ENCODE measurements around the gene SLF2. TPM values are rescaled to one million over a fixed set of nuclear protein-coding genes. Genes with fewer than 3 reads are reported as not detected.

SLF2 gene
- total RNA-seq, 2 donors from 2014 or later: 47.4 to 52.6 TPM

DNA sequence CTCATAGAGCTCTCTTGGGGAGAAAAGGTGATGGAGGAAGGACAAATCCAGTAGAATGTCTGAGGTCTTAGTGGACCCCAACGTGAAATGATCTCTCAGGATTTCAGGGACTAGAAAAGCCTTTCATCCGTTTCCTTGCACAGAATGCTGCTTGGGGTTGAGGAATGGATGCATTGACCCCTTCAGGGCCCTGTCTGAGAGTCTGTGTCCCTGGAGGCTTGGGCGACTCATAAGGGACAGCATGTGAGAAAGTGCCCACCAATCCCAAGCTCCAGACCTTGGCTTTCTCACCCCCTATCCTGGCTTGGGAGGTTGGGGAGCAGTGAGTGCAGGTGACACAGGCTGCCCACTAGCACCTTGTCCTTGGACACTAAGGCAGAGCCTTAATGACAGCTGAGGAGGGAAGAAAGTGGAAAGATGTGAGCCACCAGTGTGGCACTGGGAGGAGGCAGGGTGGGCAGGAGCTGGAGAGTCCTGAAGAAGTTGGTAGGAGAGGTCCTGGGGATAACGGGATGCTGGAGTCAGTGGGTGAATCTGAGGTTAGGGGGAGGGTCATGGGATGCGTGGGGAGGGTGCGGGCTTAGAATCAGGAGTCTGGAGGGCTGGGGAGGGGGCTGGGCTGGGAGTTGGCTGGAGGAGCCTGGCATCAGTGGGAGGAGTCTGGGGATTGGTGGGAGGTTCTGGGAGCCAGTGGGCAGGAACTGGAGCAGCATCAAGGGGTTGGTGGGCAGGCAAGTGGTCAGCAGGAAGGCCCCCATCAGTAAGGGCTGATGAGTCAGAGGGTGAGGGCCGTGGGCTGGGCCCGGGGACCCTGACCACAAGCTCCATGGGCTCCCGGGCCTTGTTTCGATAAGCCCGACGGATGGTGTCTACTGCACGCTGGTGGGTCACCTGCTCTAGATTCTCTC, 95.4 kb downstream of the SLF2 start:
- ATAC-seq (replicated peaks in 1 of 2): no peak
- H3K4me1 Mint-ChIP-seq (ENCODE audit: low read depth): peaks cover 7% of the 10 kb centered on the region
- peaks cover 2% of the 10 kb centered on the region for H3K27me3 Mint-ChIP-seq (ENCODE audit: low read depth)
- no peaks in the 10 kb centered on the region for H3K36me3 Mint-ChIP-seq (ENCODE audit: insufficient read depth in 2 of 2)
- H3K4me3 Mint-ChIP-seq: no peak overlapping the region
- H3K9me3 Mint-ChIP-seq: no peaks in the 10 kb centered on the region
- no peak overlapping the region for H3K27ac Mint-ChIP-seq
- DNase-seq: no peak

DNA sequence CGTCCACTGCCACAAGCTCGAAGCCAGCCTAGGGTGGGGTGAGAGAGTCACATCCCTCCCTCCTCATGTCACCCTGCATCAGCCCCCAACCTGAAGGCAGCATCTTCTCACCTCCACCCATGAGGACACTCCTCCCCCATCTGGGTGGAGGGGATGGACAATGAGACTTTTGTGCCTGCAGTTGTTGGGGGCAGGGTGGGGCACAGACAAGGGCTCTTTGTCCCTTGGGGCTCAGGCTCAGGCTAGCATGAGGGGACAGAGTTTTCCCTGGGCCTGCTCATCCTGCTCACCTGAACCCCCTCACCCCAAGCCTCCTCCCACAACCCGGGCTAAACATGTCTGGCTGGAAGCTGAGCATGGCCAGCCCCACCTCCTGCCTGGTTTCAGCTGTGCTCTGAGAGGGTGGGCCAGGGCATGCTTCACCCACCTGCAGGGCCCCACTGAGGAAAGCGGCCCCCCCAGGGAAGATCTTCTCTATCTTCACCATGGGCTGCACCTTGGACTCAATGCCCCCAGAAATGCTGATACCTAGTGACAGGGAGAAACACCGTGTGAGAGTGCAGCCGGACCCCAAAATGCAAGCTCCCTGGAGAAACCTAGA, 96.2 kb downstream of the SLF2 start:
- ATAC-seq (replicated peaks in 1 of 2) (no peak), DNase-seq (no peak)
- peaks cover 6% of the 10 kb centered on the region for H3K27me3 Mint-ChIP-seq (ENCODE audit: low read depth)
- H3K4me1 Mint-ChIP-seq (ENCODE audit: low read depth): peaks cover 11% of the 10 kb centered on the region
- no peak overlapping the region for H3K4me3 Mint-ChIP-seq
- no peaks in the 10 kb centered on the region for H3K9me3 Mint-ChIP-seq
- H3K36me3 Mint-ChIP-seq (ENCODE audit: insufficient read depth in 2 of 2): no peaks in the 10 kb centered on the region
- H3K27ac Mint-ChIP-seq: no peak overlapping the region

DNA sequence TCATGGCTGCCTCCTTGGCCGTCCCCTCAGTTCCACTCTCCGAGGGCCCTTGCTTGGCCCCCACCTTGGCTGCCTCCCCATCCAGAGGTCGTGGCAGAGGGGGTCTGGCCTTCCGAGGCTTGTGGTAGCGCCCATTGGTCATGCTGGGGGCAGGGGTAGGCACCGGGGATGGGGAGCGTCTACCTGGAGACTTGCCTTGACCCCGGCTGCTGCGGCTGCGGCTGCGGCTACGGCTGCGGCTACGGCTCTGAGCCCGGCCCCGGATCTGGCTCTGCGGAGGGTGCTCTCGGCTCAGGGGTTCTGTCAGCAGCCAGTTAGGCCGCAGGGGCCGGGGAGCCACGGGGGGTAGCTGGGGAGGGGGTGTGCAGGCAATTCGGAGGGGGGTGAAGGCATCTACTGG, 97.6 kb downstream of the SLF2 start:
- no peaks in the 10 kb centered on the region for H3K9me3 Mint-ChIP-seq
- peaks cover 6% of the 10 kb centered on the region for H3K27me3 Mint-ChIP-seq (ENCODE audit: low read depth)
- ATAC-seq (replicated peaks in 1 of 2): no peak
- H3K4me1 Mint-ChIP-seq (ENCODE audit: low read depth): peaks cover 25% of the 10 kb centered on the region
- DNase-seq: no peak
- no peak overlapping the region for H3K27ac Mint-ChIP-seq
- H3K4me3 Mint-ChIP-seq: no peak overlapping the region
- no peaks in the 10 kb centered on the region for H3K36me3 Mint-ChIP-seq (ENCODE audit: insufficient read depth in 2 of 2)

DNA sequence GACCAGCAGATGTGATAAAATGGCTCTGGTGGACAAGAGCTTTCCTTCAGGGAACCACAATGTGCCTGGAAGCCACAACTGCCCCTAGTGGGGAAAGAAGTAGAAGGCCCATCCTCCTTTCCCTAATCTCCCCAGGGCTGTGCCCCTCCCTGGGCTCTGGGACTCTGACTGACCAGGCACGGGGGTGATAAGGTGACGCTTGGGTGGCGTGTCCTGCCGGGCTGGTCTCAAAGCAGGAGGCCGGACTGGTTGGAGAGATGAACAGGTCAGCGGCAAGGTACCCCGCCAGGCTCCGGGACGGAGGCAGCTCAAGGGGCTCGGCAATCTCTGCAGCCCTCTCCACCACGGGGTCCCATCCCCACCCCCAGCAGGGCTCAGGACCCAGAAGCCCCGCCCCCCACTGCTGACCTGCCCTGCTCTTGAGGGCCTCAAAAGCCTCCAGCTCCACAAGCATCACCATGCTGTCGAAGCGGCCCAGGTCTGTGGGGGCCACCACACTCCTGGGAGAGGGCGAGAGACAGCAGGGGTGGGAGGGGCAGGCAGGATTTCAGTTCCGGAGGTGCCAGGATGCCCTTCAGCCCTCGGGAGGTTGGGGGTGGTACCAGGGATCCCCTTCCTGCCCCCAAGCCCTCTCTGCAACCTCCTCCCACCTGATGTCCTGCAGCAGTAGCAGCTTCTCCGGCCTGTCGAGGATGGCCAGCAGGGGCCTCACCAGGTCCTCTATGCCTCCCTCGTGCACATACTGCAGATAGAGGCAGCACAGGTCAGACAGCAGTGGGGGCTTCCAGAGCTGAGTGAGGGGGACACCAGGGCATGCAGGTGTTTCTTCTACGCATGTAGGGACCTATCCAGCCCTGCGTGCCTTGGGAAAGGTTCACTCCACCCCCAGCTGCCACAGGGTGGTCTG, 99.0 kb downstream of the SLF2 start:
- no peak for ATAC-seq (replicated peaks in 1 of 2)
- H3K27me3 Mint-ChIP-seq (ENCODE audit: low read depth): peaks cover 16% of the 10 kb centered on the region
- DNase-seq: no peak
- no peak overlapping the region for H3K27ac Mint-ChIP-seq
- H3K4me1 Mint-ChIP-seq (ENCODE audit: low read depth): peaks cover 27% of the 10 kb centered on the region
- H3K4me3 Mint-ChIP-seq: no peak overlapping the region
- no peaks in the 10 kb centered on the region for H3K9me3 Mint-ChIP-seq
- no peaks in the 10 kb centered on the region for H3K36me3 Mint-ChIP-seq (ENCODE audit: insufficient read depth in 2 of 2)

DNA sequence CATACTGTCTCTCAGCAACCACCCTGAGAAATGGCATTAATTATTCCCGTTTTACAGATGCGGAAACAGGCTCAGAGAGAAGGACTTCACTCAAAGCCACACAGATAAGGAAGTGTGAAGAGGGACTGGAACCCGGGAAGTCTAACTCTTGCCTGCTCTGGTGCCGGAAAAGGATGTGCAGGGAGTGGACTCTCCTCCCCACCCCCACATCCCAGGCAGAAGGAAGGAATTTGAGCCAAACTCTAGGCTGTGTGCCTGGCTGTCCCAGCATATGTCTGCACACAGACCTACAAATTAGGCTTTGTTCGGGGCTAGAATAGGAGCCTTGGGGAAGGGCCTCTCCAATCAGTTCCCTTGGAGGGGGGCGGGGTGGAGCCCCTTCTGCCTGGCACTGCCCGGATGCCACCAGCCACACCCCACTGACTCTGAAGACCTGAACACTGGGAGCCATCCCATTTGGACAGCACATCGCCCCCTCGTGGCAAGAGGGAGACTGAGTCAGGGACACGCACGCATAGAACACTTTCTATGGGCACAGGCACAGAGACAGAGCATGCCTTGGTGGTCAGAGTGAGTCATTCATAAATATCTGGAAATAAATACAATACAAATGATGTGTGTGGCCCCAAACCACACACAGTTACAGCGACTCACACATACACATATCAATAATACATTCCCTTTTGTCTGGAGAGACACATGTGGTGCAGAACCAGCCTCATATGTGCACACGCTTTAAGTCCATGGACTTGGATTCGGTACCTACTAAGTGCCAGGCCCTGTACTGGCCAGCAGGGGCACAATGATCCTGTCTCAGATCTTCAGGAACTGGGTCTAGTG, 100.0 kb downstream of the SLF2 start:
- no peak overlapping the region for H3K27ac Mint-ChIP-seq
- DNase-seq (peak; percentile 81 to 83), ATAC-seq (replicated peaks in 1 of 2) (peak; percentile 84 to 86)
- peaks cover 25% of the 10 kb centered on the region for H3K27me3 Mint-ChIP-seq (ENCODE audit: low read depth)
- no peaks in the 10 kb centered on the region for H3K9me3 Mint-ChIP-seq
- H3K4me3 Mint-ChIP-seq: peak overlapping the region; percentile 24 to 35
- H3K36me3 Mint-ChIP-seq (ENCODE audit: insufficient read depth in 2 of 2): no peaks in the 10 kb centered on the region
- peaks cover 27% of the 10 kb centered on the region for H3K4me1 Mint-ChIP-seq (ENCODE audit: low read depth)

DNA sequence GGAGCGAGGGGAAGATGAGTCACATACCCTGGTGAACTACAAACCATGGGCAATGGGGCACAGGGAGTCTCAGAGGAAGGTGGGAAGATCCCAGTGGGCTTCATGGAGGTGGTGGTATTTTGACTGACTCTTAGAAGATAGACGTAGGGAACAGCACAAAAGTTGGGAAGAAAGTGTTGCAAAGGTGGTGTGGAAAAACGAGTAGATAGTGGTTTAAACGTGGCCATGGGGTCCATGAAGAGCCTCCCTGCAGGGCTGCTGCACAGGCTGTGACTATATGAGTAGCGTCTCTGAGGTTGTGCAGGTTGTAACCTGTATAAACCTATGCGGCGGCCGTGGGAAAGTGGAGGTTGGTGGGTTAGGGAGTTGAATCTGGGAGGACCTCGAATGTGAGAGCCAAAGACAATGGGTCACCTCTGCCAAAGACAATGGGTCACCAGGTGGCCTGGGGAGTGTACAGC, 100.6 kb downstream of the SLF2 start:
- H3K9me3 Mint-ChIP-seq: no peaks in the 10 kb centered on the region
- no peaks in the 10 kb centered on the region for H3K36me3 Mint-ChIP-seq (ENCODE audit: insufficient read depth in 2 of 2)
- DNase-seq (no peak), ATAC-seq (replicated peaks in 1 of 2) (no peak)
- no peak overlapping the region for H3K27ac Mint-ChIP-seq
- H3K4me3 Mint-ChIP-seq: peak overlapping the region; percentile 24 to 35
- peaks cover 29% of the 10 kb centered on the region for H3K4me1 Mint-ChIP-seq (ENCODE audit: low read depth)
- peaks cover 32% of the 10 kb centered on the region for H3K27me3 Mint-ChIP-seq (ENCODE audit: low read depth)

DNA sequence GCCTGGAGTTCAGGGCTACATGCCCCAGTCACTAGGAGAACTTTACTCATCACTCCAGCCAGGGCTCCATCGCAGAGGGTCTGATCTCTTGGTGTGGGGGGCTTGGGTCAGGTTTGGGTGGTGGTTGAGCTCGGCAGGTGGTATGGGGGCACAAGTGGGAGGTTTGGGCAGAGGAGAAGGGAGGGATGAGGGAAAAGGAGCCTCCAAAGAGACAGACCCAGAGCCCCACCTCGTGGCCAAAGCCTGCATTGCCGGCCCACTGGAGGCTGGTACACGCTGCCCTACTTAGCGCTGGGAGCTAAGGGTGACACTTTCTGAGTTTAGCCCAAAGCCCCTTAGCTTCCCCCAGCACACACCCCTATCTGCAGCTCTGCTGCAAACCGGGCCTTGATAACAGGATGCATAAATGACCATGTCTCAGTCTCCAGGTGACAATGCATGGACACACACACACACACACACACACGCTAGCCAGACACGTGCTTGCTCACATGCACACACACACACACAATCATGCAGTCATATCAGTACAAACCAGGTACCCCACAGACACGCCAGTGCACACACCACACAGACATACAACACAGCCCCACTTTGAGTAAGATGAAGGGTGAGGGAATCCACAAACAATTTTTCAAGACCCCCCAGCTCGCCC, 101.6 kb downstream of the SLF2 start:
- H3K4me1 Mint-ChIP-seq (ENCODE audit: low read depth): peaks cover 33% of the 10 kb centered on the region
- no peaks in the 10 kb centered on the region for H3K36me3 Mint-ChIP-seq (ENCODE audit: insufficient read depth in 2 of 2)

More for the DNA sequence above, 101.6 kb downstream of the SLF2 start:
- ATAC-seq (replicated peaks in 1 of 2) (peak; percentile 33 to 41), DNase-seq (peak; percentile 80 to 84)
- H3K27me3 Mint-ChIP-seq (ENCODE audit: low read depth): peaks cover 37% of the 10 kb centered on the region
- H3K9me3 Mint-ChIP-seq: no peaks in the 10 kb centered on the region
- no peak overlapping the region for H3K27ac Mint-ChIP-seq
- H3K4me3 Mint-ChIP-seq: no peak overlapping the region

Other genes with a start within 250 kb of the SLF2 start
- under 1 TPM; 0.38 to 0.90 TPM for gene PAX2, start 167.4 kb upstream of the SLF2 start, total RNA-seq
- gene SEMA4G, start 56.5 kb downstream of the SLF2 start, total RNA-seq: under 1 TPM; 0.53 to 0.79 TPM
- gene MRPL43, start 74.5 kb downstream of the SLF2 start, total RNA-seq: 10 to 100 TPM; 38.2 to 41.7 TPM
- gene TWNK, start 74.6 kb downstream of the SLF2 start, total RNA-seq: 10 to 100 TPM; 12.0 to 12.3 TPM
- 10 to 100 TPM; 12.0 to 14.1 TPM for gene LZTS2, start 86.8 kb downstream of the SLF2 start, total RNA-seq
- gene PDZD7, start 118.2 kb downstream of the SLF2 start, total RNA-seq: under 1 TPM; 0.12 to 0.44 TPM
- 10 to 100 TPM; 23.5 to 24.2 TPM for gene SFXN3, start 118.3 kb downstream of the SLF2 start, total RNA-seq
- under 1 TPM; 0.49 to 0.53 TPM for gene KAZALD1, start 149.0 kb downstream of the SLF2 start, total RNA-seq
- not detected for gene TLX1, start 218.3 kb downstream of the SLF2 start, total RNA-seq

Measured in activated T-cell treated with anti-CD3 and anti-CD28 coated beads, Interleukin-2, amount 50 U/mL, for 72 hours (primary cell).